Hepatocyte (in vitro differentiated cells): Measurements from ENCODE around the gene MRGPRF.

Experiments
- EZH2 ChIP-seq: fragments of 200-600 bp; sonication (generic); IDR thresholded peaks from 2 replicates; pipeline ENCODE4 v1.6.1; 2016; ENCODE audit warnings: antibody characterized with exemption, mild to moderate bottlenecking, borderline replicate concordance
- EZH2phosphoT487 ChIP-seq: fragments of 200-600 bp; sonication (generic); IDR thresholded peaks from one replicate; pipeline ENCODE4 v1.6.1; 2018; ENCODE audit warnings: antibody characterized with exemption, mild to moderate bottlenecking, low read depth, moderate library complexity; ENCODE audit not compliant: unreplicated experiment, severe bottlenecking
- TF ChIP-seq, protein P1 (sequence below): fragments of 200-600 bp; sonication (generic); IDR thresholded peaks from 2 replicates; pipeline ENCODE4 v1.5.1; 2016; ENCODE audit warnings: antibody characterized with exemption, mild to moderate bottlenecking; ENCODE audit not compliant: poor library complexity

DNA sequence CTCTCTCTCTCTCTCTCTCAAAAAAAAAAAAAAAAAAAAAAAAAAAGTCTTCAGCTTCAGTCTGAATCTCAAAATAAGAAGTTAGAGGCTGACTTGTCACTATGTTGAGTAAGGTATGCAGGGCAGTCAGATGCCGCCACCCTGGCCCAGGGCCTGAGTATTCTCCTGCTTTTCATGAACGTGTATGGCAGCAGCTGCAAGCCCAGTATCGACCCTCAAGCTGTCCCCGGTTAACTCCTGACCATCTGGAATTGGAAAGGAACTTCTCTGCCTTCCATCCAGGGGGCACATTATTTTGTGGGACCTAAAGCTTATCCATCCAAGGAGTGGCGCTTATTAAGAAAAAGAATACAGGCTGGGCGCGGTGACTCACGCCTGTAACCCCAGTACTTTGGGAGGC, 43.7 kb downstream of the MRGPRF start:
- TF ChIP-seq, protein P1, sequence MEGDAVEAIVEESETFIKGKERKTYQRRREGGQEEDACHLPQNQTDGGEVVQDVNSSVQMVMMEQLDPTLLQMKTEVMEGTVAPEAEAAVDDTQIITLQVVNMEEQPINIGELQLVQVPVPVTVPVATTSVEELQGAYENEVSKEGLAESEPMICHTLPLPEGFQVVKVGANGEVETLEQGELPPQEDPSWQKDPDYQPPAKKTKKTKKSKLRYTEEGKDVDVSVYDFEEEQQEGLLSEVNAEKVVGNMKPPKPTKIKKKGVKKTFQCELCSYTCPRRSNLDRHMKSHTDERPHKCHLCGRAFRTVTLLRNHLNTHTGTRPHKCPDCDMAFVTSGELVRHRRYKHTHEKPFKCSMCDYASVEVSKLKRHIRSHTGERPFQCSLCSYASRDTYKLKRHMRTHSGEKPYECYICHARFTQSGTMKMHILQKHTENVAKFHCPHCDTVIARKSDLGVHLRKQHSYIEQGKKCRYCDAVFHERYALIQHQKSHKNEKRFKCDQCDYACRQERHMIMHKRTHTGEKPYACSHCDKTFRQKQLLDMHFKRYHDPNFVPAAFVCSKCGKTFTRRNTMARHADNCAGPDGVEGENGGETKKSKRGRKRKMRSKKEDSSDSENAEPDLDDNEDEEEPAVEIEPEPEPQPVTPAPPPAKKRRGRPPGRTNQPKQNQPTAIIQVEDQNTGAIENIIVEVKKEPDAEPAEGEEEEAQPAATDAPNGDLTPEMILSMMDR, result no peak
- TF ChIP-seq EZH2 (no peak), EZH2phosphoT487 (no peak)
